Measurements from ENCODE around the gene TUBA3E.

DNA sequence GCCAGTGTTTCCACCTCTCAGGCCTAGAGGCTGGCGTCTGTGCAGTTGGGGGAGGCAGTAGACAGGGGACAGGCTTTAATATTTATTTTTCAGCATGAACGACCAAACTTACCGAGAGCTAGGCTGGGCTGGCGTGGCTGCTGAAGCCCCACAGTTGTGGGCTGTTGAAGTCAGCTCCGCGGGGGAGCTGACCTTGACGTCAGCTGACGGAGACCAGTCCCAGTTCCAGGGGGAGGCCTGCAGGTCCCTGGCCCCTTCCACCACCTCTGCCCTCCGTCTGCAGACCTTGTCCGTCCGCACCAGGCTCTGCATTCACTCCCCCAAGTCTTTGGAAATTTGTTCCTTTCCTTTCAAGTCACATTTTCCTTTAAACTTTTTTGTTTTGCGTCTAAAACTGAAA is 33.4 kb upstream of the TUBA3E start:
- TF ChIP-seq, protein P1, sequence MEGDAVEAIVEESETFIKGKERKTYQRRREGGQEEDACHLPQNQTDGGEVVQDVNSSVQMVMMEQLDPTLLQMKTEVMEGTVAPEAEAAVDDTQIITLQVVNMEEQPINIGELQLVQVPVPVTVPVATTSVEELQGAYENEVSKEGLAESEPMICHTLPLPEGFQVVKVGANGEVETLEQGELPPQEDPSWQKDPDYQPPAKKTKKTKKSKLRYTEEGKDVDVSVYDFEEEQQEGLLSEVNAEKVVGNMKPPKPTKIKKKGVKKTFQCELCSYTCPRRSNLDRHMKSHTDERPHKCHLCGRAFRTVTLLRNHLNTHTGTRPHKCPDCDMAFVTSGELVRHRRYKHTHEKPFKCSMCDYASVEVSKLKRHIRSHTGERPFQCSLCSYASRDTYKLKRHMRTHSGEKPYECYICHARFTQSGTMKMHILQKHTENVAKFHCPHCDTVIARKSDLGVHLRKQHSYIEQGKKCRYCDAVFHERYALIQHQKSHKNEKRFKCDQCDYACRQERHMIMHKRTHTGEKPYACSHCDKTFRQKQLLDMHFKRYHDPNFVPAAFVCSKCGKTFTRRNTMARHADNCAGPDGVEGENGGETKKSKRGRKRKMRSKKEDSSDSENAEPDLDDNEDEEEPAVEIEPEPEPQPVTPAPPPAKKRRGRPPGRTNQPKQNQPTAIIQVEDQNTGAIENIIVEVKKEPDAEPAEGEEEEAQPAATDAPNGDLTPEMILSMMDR (IDR thresholded peaks at IDR 0.05; ENCODE audit: low read depth, low read length, poor library complexity, severe bottlenecking), result no peak
- no peak for TF ChIP-seq EZH2phosphoT487 (IDR thresholded peaks at IDR 0.05; ENCODE audit: borderline replicate concordance, low read length)

All from DOHH2 (cell line).